Subcutaneous abdominal adipose tissue (tissue), 5 donors: ENCODE results near the gene MEA1.
"Not testable (repeated sequence)": the region's sequence is repeated elsewhere in the genome, so short reads cannot be mapped to it uniquely, and the experiment has no call there.

Source experiments
- H3K27ac ChIP-seq: one replicate; pipeline ENCODE4 v1.7.0; 2013; ENCODE audit warnings: low read depth, mild to moderate bottlenecking, inconsistent platforms, low read length, moderate library complexity
- H3K27me3 ChIP-seq, 5 donors: one replicate each; pipeline ENCODE4 v1.7.0; 2013; ENCODE audit warnings: low read length in 5 of 5, inconsistent platforms in 1 of 5; ENCODE audit not compliant: control insufficient read depth in 5 of 5, insufficient read depth in 4 of 5
- H3K36me3 ChIP-seq, 5 donors: one replicate each; pipeline ENCODE4 v1.7.0; 2013; ENCODE audit warnings: low read length in 5 of 5; ENCODE audit not compliant: control insufficient read depth in 5 of 5, insufficient read depth in 5 of 5
- H3K4me1 ChIP-seq, 5 donors: one replicate each; pipeline ENCODE4 v1.7.0; 2013; ENCODE audit warnings: low read length in 5 of 5, mild to moderate bottlenecking in 3 of 5, moderate library complexity in 1 of 5; ENCODE audit not compliant: control insufficient read depth in 5 of 5, insufficient read depth in 5 of 5
- H3K4me3 ChIP-seq, 5 donors: one replicate each; pipeline ENCODE4 v1.7.0; 2013; ENCODE audit warnings: low read length in 5 of 5, low read depth in 1 of 5
- H3K9ac ChIP-seq, 5 donors: one replicate each; pipeline ENCODE4 v1.7.0; 2013; ENCODE audit warnings: low read length in 5 of 5, mild to moderate bottlenecking in 4 of 5, moderate library complexity in 3 of 5
- H3K9me3 ChIP-seq, 5 donors: one replicate each; pipeline ENCODE4 v1.7.0; 2013; ENCODE audit warnings: low read length in 5 of 5; ENCODE audit not compliant: control insufficient read depth in 5 of 5
- donor health status: healthy.
- donor health status: healthy.
- donor health status: healthy.
- donor health status: healthy.
- donor health status: healthy.

The MEA1 gene

GRCh38 chr6:43054206-43054943 lies 40.6 kb upstream of the MEA1 start:
- no peaks in the 10 kb centered on the region for H3K27me3 ChIP-seq
- H3K36me3 ChIP-seq = peaks cover 0 to 43% (median 32%) of the 10 kb centered on the region in 5 donors

GRCh38 chr6:43053545-43054205 lies 39.9 kb upstream of the MEA1 start, which contains the start of gene CUL7:
CUL7 (minus strand) TSS chr6:43053851; CDS start chr6:43052788, 1,063 bp downstream.
- peak within 1 kb of the TSS; percentile 6 to 93 (median 78) for H3K9ac ChIP-seq
- peak within 1 kb of the TSS; percentile 66 to 93 (median 79) for H3K4me3 ChIP-seq
- no peaks in the 10 kb centered on the region for H3K27me3 ChIP-seq
- H3K27ac ChIP-seq = peak within 1 kb of the TSS; percentile 81
- H3K36me3 ChIP-seq = peaks cover 0 to 48% (median 36%) of the 10 kb centered on the region in 5 donors
- peaks cover 4 to 39% (median 33%) of the 10 kb centered on the region in 5 donors for H3K4me1 ChIP-seq
- no peaks in the 10 kb centered on the region for H3K9me3 ChIP-seq

More at GRCh38 chr6:43054206-43054943, 40.6 kb upstream of the MEA1 start:
- H3K4me3 ChIP-seq = peak overlapping the region; percentile 66 to 93 (median 79)
- H3K27ac ChIP-seq = peak overlapping the region; percentile 81
- peaks cover 4 to 43% (median 38%) of the 10 kb centered on the region in 5 donors for H3K4me1 ChIP-seq
- no peaks in the 10 kb centered on the region for H3K9me3 ChIP-seq
- H3K9ac ChIP-seq = peak overlapping the region in 3 of 5 donors; percentile 10 to 93 (median 77)

- peak overlapping the region; percentile 6 to 93 (median 78) for H3K9ac ChIP-seq
- peak overlapping the region; percentile 61 to 93 (median 79) for H3K4me3 ChIP-seq
- H3K27me3 ChIP-seq = no peaks in the 10 kb centered on the region
- H3K4me1 ChIP-seq = peaks cover 1 to 32% (median 26%) of the 10 kb centered on the region in 5 donors
- H3K9me3 ChIP-seq = no peaks in the 10 kb centered on the region
- H3K27ac ChIP-seq = peak overlapping the region; percentile 81
- peaks cover 0 to 54% (median 41%) of the 10 kb centered on the region in 5 donors for H3K36me3 ChIP-seq
Measured at GRCh38 chr6:43052842-43053544, 39.2 kb upstream of the MEA1 start.

- Histone ChIP-seq H3K36me3 (peaks cover 0 to 60% (median 39%) of the 10 kb centered on the region in 5 donors), H3K9ac (peak overlapping the region in 2 of 5 donors; percentile 78 to 93), H3K4me1 (peaks cover 1 to 30% (median 22%) of the 10 kb centered on the region in 5 donors), H3K27ac (peak overlapping the region; percentile 81), H3K27me3 (no peaks in the 10 kb centered on the region), H3K4me3 (peak overlapping the region in 2 of 5 donors; percentile 61 to 88), H3K9me3 (no peaks in the 10 kb centered on the region)
Measured at GRCh38 chr6:43052225-43052841, 38.6 kb upstream of the MEA1 start.

- Histone ChIP-seq H3K27ac (no peak overlapping the region), H3K9me3 (no peaks in the 10 kb centered on the region), H3K9ac (no peak overlapping the region), H3K36me3 (peaks cover 0 to 66% (median 48%) of the 10 kb centered on the region in 5 donors), H3K27me3 (no peaks in the 10 kb centered on the region), H3K4me3 (no peak overlapping the region), H3K4me1 (peaks cover 1 to 30% (median 22%) of the 10 kb centered on the region in 5 donors)
Measured at GRCh38 chr6:43050981-43051380, 37.2 kb upstream of the MEA1 start.

- Histone ChIP-seq H3K9me3 (no peaks in the 10 kb centered on the region), H3K4me3 (no peak overlapping the region), H3K4me1 (peaks cover 0 to 19% (median 12%) of the 10 kb centered on the region in 5 donors), H3K27ac (no peak overlapping the region), H3K36me3 (peaks cover 0 to 82% (median 64%) of the 10 kb centered on the region in 5 donors), H3K27me3 (no peaks in the 10 kb centered on the region), H3K9ac (no peak overlapping the region)
Measured at GRCh38 chr6:43047998-43048397, 34.3 kb upstream of the MEA1 start.

- H3K4me1 ChIP-seq = peaks cover 0 to under 1% (median 0%) of the 10 kb centered on the region in 5 donors
- H3K9ac ChIP-seq = no peak overlapping the region
- no peaks in the 10 kb centered on the region for H3K27me3 ChIP-seq
- no peaks in the 10 kb centered on the region for H3K9me3 ChIP-seq
- no peak overlapping the region for H3K27ac ChIP-seq
- H3K36me3 ChIP-seq = peaks cover 0 to 88% (median 74%) of the 10 kb centered on the region in 5 donors
- H3K4me3 ChIP-seq = no peak overlapping the region
Measured at GRCh38 chr6:43045371-43045930, 31.7 kb upstream of the MEA1 start.

GRCh38 chr6:43043310-43043709 lies 29.6 kb upstream of the MEA1 start:
- Histone ChIP-seq H3K27me3 (no peaks in the 10 kb centered on the region), H3K36me3 (peaks cover 0 to 89% (median 78%) of the 10 kb centered on the region in 5 donors), H3K9me3 (no peaks in the 10 kb centered on the region), H3K4me1 (no peaks in the 10 kb centered on the region), H3K9ac (no peak overlapping the region), H3K27ac (no peak overlapping the region), H3K4me3 (no peak overlapping the region)

- peaks cover 0 to 89% (median 79%) of the 10 kb centered on the region in 5 donors for H3K36me3 ChIP-seq
Measured at GRCh38 chr6:43041475-43041874, 27.7 kb upstream of the MEA1 start.

More at GRCh38 chr6:43041475-43041874, 27.7 kb upstream of the MEA1 start:
- H3K27me3 ChIP-seq, H3K27ac ChIP-seq, H3K9me3 ChIP-seq, H3K4me3 ChIP-seq, H3K9ac ChIP-seq, H3K4me1 ChIP-seq: not testable (repeated sequence)
